NCI-H69 (cell line): ENCODE measurements around the gene NMU.
A peak's percentile ranks its signal among the peaks of the same experiment; 100 is the strongest.
"Not testable (repeated sequence)": the region's sequence is repeated elsewhere in the genome, so short reads cannot be mapped to it uniquely, and the experiment has no call there.

ENCODE experiments used
- DNase-seq: peaks from one replicate; lab custom pipeline; 2025; lab: John Stamatoyannopoulos, UW

The NMU gene

DNA sequence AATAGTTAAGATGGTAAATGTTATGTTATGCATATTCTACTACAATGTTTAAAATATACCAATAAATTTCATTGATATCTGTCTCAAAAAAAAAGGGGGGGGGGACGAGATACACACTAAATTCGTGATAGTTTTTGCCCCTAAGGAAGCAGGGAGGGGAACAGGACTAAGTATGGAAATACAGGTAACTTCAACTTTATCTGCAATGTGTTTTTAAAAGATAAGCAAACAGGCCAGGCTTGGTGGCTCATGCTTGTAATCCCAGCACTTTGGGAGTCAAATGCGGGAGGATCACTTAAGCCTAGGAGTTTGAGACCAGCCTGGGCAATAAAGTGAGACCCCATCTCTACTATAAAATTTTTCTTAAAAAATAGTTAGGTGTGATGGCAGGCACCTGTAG is 76.0 kb downstream of the NMU start:
- DNase-seq = no peak

- no peak for DNase-seq
Observed at GRCh38 chr4:55554453-55555030, 81.6 kb downstream of the NMU start.

GRCh38 chr4:55553441-55554201 is 82.5 kb downstream of the NMU start:
- DNase-seq = peak; percentile 3

GRCh38 chr4:55551964-55552363 is 84.1 kb downstream of the NMU start:
- DNase-seq = not testable (repeated sequence)

DNA sequence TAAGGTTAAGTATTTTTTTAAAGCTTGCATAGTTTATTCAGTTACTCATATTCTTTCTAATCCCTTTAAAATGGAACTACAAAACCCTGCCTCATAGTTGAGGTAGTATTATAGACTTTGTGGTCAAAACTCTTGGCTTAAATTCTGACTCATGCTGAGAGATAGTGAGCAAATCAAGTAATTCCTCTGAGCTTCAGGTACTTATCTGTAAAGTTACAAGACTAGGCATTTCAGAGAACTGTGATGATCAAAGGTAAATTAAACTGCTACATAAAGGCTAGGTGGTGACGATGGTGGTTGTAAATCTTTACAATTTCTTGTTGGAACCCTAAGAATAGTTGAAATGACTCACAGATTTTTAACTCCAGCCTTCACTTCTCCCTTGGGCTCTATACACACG is 86.2 kb downstream of the NMU start:
- no peak for DNase-seq

- DNase-seq = no peak
Observed at GRCh38 chr4:55547918-55548317, 88.2 kb downstream of the NMU start.

- DNase-seq = no peak
Observed at GRCh38 chr4:55547466-55547770, 88.7 kb downstream of the NMU start.

GRCh38 chr4:55546756-55547465 is 89.2 kb downstream of the NMU start, which contains the start of gene CLOCK:
Gene CLOCK (minus strand): TSS chr4:55546909. CDS start chr4:55482785, 64,124 bp downstream.
- DNase-seq = peak; percentile 91

DNA sequence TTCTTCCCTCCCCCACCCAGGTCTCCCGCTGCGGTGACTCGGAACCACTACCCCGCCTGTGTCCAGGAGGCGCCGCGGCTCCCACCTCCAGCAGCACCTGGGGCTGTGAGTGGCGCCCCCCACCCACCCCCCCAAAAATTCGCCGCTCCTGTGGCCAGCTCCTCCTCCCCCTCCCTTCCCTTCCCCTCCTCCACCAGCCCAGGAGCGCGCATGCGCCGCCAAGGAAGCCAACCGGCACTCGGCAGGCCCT is 89.7 kb downstream of the NMU start:
- DNase-seq = no peak

- DNase-seq = peak; percentile 80
Observed at GRCh38 chr4:55545641-55546505, 90.2 kb downstream of the NMU start.
